ENCODE measurements around the gene GSS. TPM values are rescaled to one million over a fixed set of nuclear protein-coding genes. Genes with fewer than 3 reads are reported as not detected.

The GSS gene
- total and polyA plus RNA-seq, 2 of the 8 experiments (the other 6 are each of a cell fraction or from before 2014, with no cell fraction given): 34.6 to 43.2 TPM

- no peak overlapping the region for H3K56ac ChIP-seq (replicated peaks; ENCODE audit: insufficient read length, low read depth, low read length)
- 94% methylated on average over 10 of the region's 10 CpGs; no CpG with 5 or more reads in 1 of the 2 experiments for WGBS, 2 experiments (ENCODE audit: extremely low coverage in 1 of 2, insufficient coverage in 1 of 2, insufficient read length in 1 of 2, insufficient replicate concordance in 2 of 2, low coverage in 1 of 2, low lambda C conversion rate in 2 of 2, missing lambda C conversion rate in 1 of 2)
- no peak overlapping the region for H3K18ac ChIP-seq (ENCODE audit: extremely low read depth, low read length)
- no peak overlapping the region for H2BK120ac ChIP-seq (replicated peaks; ENCODE audit: low read depth, low read length)
- no peak overlapping the region for H3K4me2 ChIP-seq (ENCODE audit: insufficient read depth in 1 of 2, low read depth in 2 of 2, low read length in 2 of 2)
- no peak overlapping the region for H3K4me3 ChIP-seq (ENCODE audit: extremely low read depth in 1 of 4, insufficient read depth in 2 of 4, low read depth in 3 of 4, low read length in 4 of 4)
- no peaks in the 10 kb centered on the region; the same call in 1 of the 2 replicates for H3K23me2 ChIP-seq (ENCODE audit: low read depth, low read length)
- H2AFZ ChIP-seq (ENCODE audit: low read length): no peak overlapping the region
- no peak overlapping the region for H3K14ac ChIP-seq (ENCODE audit: insufficient read length)
- H3K36me3 ChIP-seq (ENCODE audit: control insufficient read depth in 2 of 4, insufficient read depth in 4 of 4, low read length in 3 of 4): peaks cover 7 to 35% (median 27%) of the 10 kb centered on the region in 4 experiments; a peak in 5 of 8 replicates
- H3K4ac ChIP-seq (replicated peaks; ENCODE audit: insufficient read length, low read depth, low read length): no peak overlapping the region
- H4K91ac ChIP-seq (replicated peaks; ENCODE audit: insufficient read length, low read length): no peak overlapping the region
- no peaks in the 10 kb centered on the region for H3K79me2 ChIP-seq (ENCODE audit: control insufficient read depth in 1 of 2, insufficient read depth in 2 of 2, low read length in 2 of 2)
- TF ChIP-seq SP4 (IDR thresholded peaks at IDR 0.05; ENCODE audit: low read length) (no peak), SP2 (IDR thresholded peaks at IDR 0.05; ENCODE audit: low read length) (no peak), SIRT6 (IDR thresholded peaks at IDR 0.05; ENCODE audit: low read length) (no peak), CREB1 (IDR thresholded peaks at IDR 0.05) (no peak), CTBP2 (IDR thresholded peaks at IDR 0.05; ENCODE audit: borderline replicate concordance, insufficient read depth, insufficient read length, low read length) (no peak), CHD2 (IDR thresholded peaks at IDR 0.05; ENCODE audit: low read length) (no peak), HDAC6 (IDR thresholded peaks at IDR 0.05; ENCODE audit: low read depth, low read length) (no peak)
- H3K9ac ChIP-seq (replicated peaks in 1 of 4; ENCODE audit: extremely low read depth in 1 of 4, low read depth in 3 of 4, low read length in 3 of 4): no peak overlapping the region
- CTCF ChIA-PET (ENCODE audit: partially characterized antibody): interaction anchor here (1.0 to 4.7 kb wide), 13 partner anchors 11 to 170 kb away, joined by 3 to 64 read pairs (median 6); partner anchors contain the start of genes ACSS2 and GGT7
- no peak overlapping the region for H2BK20ac ChIP-seq (ENCODE audit: low read length)
- DNase-seq (ENCODE audit: low read depth in 1 of 2, low spot score in 2 of 2) (no peak), FAIRE-seq (no peak)
- H3K4me1 ChIP-seq (replicated peaks in 1 of 4; ENCODE audit: control insufficient read depth in 3 of 4, insufficient read depth in 4 of 4, low read length in 3 of 4): peaks cover 0 to 2% (median 0%) of the 10 kb centered on the region in 4 experiments; a peak in 2 of 7 replicates
- H4K20me1 ChIP-seq (replicated peaks in 1 of 2; ENCODE audit: control insufficient read depth in 1 of 2, insufficient read depth in 2 of 2, low read length in 2 of 2): peaks cover 6 to 9% of the 10 kb centered on the region in 2 experiments
- H4K5ac ChIP-seq (ENCODE audit: insufficient read length, low read depth, low read length): no peak overlapping the region
- POLR2A ChIA-PET (ENCODE audit: partially characterized antibody): interaction anchor here (0.7 to 2.5 kb wide), 6 partner anchors 15 to 176 kb away, joined by 3 to 7 read pairs (median 4); partner anchors contain the start of genes GSS and MYH7B
- no peak overlapping the region for H2BK5ac ChIP-seq (ENCODE audit: low read depth, low read length)
- no peaks in the 10 kb centered on the region for H3K27me3 ChIP-seq (replicated peaks in 1 of 4; ENCODE audit: control insufficient read depth in 3 of 4, extremely low read depth in 1 of 4, insufficient read depth in 3 of 4, low read length in 3 of 4)
- H2BK12ac ChIP-seq (ENCODE audit: low read depth, low read length): no peak overlapping the region
- no peak overlapping the region for H3K23ac ChIP-seq (ENCODE audit: insufficient read length)
- H3K27ac ChIP-seq (ENCODE audit: low read depth, low read length): no peak overlapping the region
- no peaks in the 10 kb centered on the region for H3K79me1 ChIP-seq (ENCODE audit: low read depth, low read length)
- H2AK5ac ChIP-seq (ENCODE audit: low read depth, low read length): no peak overlapping the region
- H4K8ac ChIP-seq (ENCODE audit: extremely low read depth, insufficient read depth, low read length): no peak overlapping the region
- H2BK15ac ChIP-seq (ENCODE audit: low read length): no peak overlapping the region
- no peaks in the 10 kb centered on the region for H3K9me3 ChIP-seq (ENCODE audit: insufficient read depth in 2 of 2, low read depth in 1 of 2, low read length in 1 of 2)
Measured at GRCh38 chr20:34999782-35000181, 44.2 kb upstream of the GSS start.

Measured in H1 (cell line).